Peyer's patch (tissue), 4 donors: Measurements from ENCODE around the gene C14orf180. TPM values are rescaled to one million over a fixed set of nuclear protein-coding genes. Genes with fewer than 3 reads are reported as not detected.
A peak's percentile ranks its signal among the peaks of the same experiment; 100 is the strongest.

Experiments
- DNase-seq, 3 donors: peaks; one replicate each; pipeline ENCODE4 v3.0.0-alpha.2; 2017 to 2019
- H3K27ac ChIP-seq, 4 donors: fragments of 200-600 bp; sonication (generic); one replicate each; pipeline ENCODE4 v1.5.1; 2016 to 2019
- H3K27me3 ChIP-seq, 2 donors: fragments of 200-600 bp; sonication (generic); one replicate each; pipeline ENCODE4 v1.5.1; 2019
- H3K36me3 ChIP-seq, 3 donors: fragments of 200-600 bp; sonication (generic); one replicate each; pipeline ENCODE4 v1.5.1; 2016 to 2019
- H3K4me1 ChIP-seq, 4 donors: fragments of 200-600 bp; sonication (generic); one replicate each; pipeline ENCODE4 v1.5.1; 2016 to 2019
- H3K4me3 ChIP-seq, 4 donors: fragments of 200-600 bp; sonication (generic); 1 replicate in 3 of 4; 2 replicates in 1 of 4; pipeline ENCODE4 v1.5.1; 2016 to 2019; ENCODE audit warnings: mild to moderate bottlenecking in 1 of 4
- H3K9me3 ChIP-seq, 4 donors: fragments of 200-600 bp; sonication (generic); one replicate each; pipeline ENCODE4 v1.5.1; 2016 to 2019; ENCODE audit warnings: mild to moderate bottlenecking in 1 of 4
- CTCF ChIP-seq, 6 experiments: fragments of 450-650 bp in 4 of 6; fragments of 200-600 bp in 2 of 6; sonication (generic) in 1 of 6; IDR thresholded peaks; one replicate each; pipeline ENCODE4 v1.5.1; 2017 to 2019; ENCODE audit warnings: antibody characterized with exemption in 6 of 6, mild to moderate bottlenecking in 3 of 6, moderate library complexity in 1 of 6
- POLR2A ChIP-seq, 2 donors: fragments of 450-650 bp; IDR thresholded peaks; one replicate each; pipeline ENCODE4 v1.5.1; 2017; ENCODE audit warnings: antibody characterized with exemption in 2 of 2, mild to moderate bottlenecking in 2 of 2, moderate library complexity in 2 of 2
- total RNA-seq, 4 donors: library from RNA; depleted of rRNA; stranded (reverse); fragments of >200 nt; gene quantifications; one replicate each; pipeline ENCODE4 v1.1.0, GENCODE V29; 2016

The C14orf180 gene
- total RNA-seq, 4 donors from 2014 or later = 0.70 TPM; not detected in 3

- no peak for DNase-seq
- Histone ChIP-seq H3K27ac (no peak overlapping the region), H3K36me3 (no peaks in the 10 kb centered on the region), H3K9me3 (no peaks in the 10 kb centered on the region), H3K27me3 (no peaks in the 10 kb centered on the region), H3K4me1 (no peaks in the 10 kb centered on the region), H3K4me3 (no peak overlapping the region)
- TF ChIP-seq POLR2A (IDR thresholded peaks at IDR 0.05) (no peak), CTCF (IDR thresholded peaks at IDR 0.05) (no peak)
Observed at GRCh38 chr14:104596927-104597351, 17.4 kb downstream of the C14orf180 start.

GRCh38 chr14:104597576-104597975 lies 18.0 kb downstream of the C14orf180 start:
- Histone ChIP-seq H3K4me3 (no peak overlapping the region), H3K27me3 (no peaks in the 10 kb centered on the region), H3K4me1 (no peaks in the 10 kb centered on the region), H3K9me3 (no peaks in the 10 kb centered on the region), H3K36me3 (no peaks in the 10 kb centered on the region), H3K27ac (no peak overlapping the region)
- DNase-seq = no peak
- TF ChIP-seq CTCF (IDR thresholded peaks at IDR 0.05) = no peak
- TF ChIP-seq POLR2A (IDR thresholded peaks at IDR 0.05) = no peak

GRCh38 chr14:104598039-104598909 lies 18.7 kb downstream of the C14orf180 start:
- TF ChIP-seq POLR2A (IDR thresholded peaks at IDR 0.05) = no peak
- no peak for TF ChIP-seq CTCF (IDR thresholded peaks at IDR 0.05)
- no peak overlapping the region for H3K27ac ChIP-seq
- no peaks in the 10 kb centered on the region for H3K9me3 ChIP-seq
- H3K4me3 ChIP-seq = no peak overlapping the region
- H3K27me3 ChIP-seq = no peaks in the 10 kb centered on the region
- no peaks in the 10 kb centered on the region for H3K36me3 ChIP-seq
- peak in 1 of 3 donors; percentile 45 for DNase-seq
- no peaks in the 10 kb centered on the region for H3K4me1 ChIP-seq

GRCh38 chr14:104598910-104599273 lies 19.3 kb downstream of the C14orf180 start:
- Histone ChIP-seq H3K4me1 (no peaks in the 10 kb centered on the region), H3K36me3 (no peaks in the 10 kb centered on the region), H3K27ac (no peak overlapping the region), H3K9me3 (no peaks in the 10 kb centered on the region), H3K27me3 (peaks cover 0 to 5% of the 10 kb centered on the region in 2 donors), H3K4me3 (no peak overlapping the region)
- no peak for DNase-seq
- TF ChIP-seq CTCF (IDR thresholded peaks at IDR 0.05) = no peak
- no peak for TF ChIP-seq POLR2A (IDR thresholded peaks at IDR 0.05)

GRCh38 chr14:104599446-104599845 lies 19.9 kb downstream of the C14orf180 start:
- TF ChIP-seq POLR2A (IDR thresholded peaks at IDR 0.05) (no peak), CTCF (IDR thresholded peaks at IDR 0.05) (no peak)
- DNase-seq = peak in 1 of 3 donors; percentile 29
- Histone ChIP-seq H3K27ac (no peak overlapping the region), H3K27me3 (peaks cover 0 to 10% of the 10 kb centered on the region in 2 donors), H3K9me3 (no peaks in the 10 kb centered on the region), H3K4me1 (no peaks in the 10 kb centered on the region), H3K4me3 (no peak overlapping the region), H3K36me3 (no peaks in the 10 kb centered on the region)
